GM18858 (cell line): Measurements from ENCODE around the gene PPIA.
"Not testable (repeated sequence)": the region's sequence is repeated elsewhere in the genome, so short reads cannot be mapped to it uniquely, and the experiment has no call there.

Experiments
- ATAC-seq: cut with Tn5 transposase; IDR thresholded peaks from one replicate; pipeline ENCODE4 v1.9.1; 2021; ENCODE audit not compliant: unreplicated experiment

Gene PPIA

GRCh38 chr7:44819292-44819691, 22.8 kb downstream of the PPIA start:
- ATAC-seq = no peak

- no peak for ATAC-seq
Measured at GRCh38 chr7:44823255-44823781, 26.8 kb downstream of the PPIA start.

GRCh38 chr7:44824894-44825526, 28.5 kb downstream of the PPIA start:
- no peak for ATAC-seq

GRCh38 chr7:44827567-44827966, 31.1 kb downstream of the PPIA start:
- ATAC-seq = no peak

GRCh38 chr7:44838751-44839150, 42.3 kb downstream of the PPIA start:
- no peak for ATAC-seq

- ATAC-seq = not testable (repeated sequence)
Measured at GRCh38 chr7:44842675-44843074, 46.2 kb downstream of the PPIA start.

- not testable (repeated sequence) for ATAC-seq
Measured at GRCh38 chr7:44843440-44843839, 47.0 kb downstream of the PPIA start.

- no peak for ATAC-seq
Measured at GRCh38 chr7:44845451-44845850, 49.0 kb downstream of the PPIA start.

GRCh38 chr7:44846390-44846789, 49.9 kb downstream of the PPIA start:
- not testable (repeated sequence) for ATAC-seq

- ATAC-seq = no peak
Measured at GRCh38 chr7:44846816-44847508, 50.5 kb downstream of the PPIA start.

- ATAC-seq = peak; percentile 42
Measured at GRCh38 chr7:44847509-44847919, 51.0 kb downstream of the PPIA start.

GRCh38 chr7:44847920-44848634, 51.6 kb downstream of the PPIA start, which contains the start of gene H2AZ2:
TSS of gene H2AZ2 (minus strand) at chr7:44848087. CDS start at chr7:44847971, 116 bp downstream.
- peak; percentile 78 for ATAC-seq

GRCh38 chr7:44849259-44849884, 52.9 kb downstream of the PPIA start:
- no peak for ATAC-seq

GRCh38 chr7:44849885-44850544, 53.5 kb downstream of the PPIA start:
- no peak for ATAC-seq

GRCh38 chr7:44852590-44852989, 56.1 kb downstream of the PPIA start:
- ATAC-seq = no peak
